PFSK-1 (cell line): ENCODE results near the gene RFNG.
A peak's percentile ranks its signal among the peaks of the same experiment; 100 is the strongest.

Experiments used
- FOXP2 ChIP-seq: optimal IDR thresholded peaks from 2 replicates; pipeline ENCODE3; 2011; ENCODE audit warnings: borderline replicate concordance, control low read depth, inconsistent platforms; ENCODE audit not compliant: insufficient read depth; ENCODE audit errors: extremely low read length, extremely low read depth
- POLR2AphosphoS5 ChIP-seq: IDR thresholded peaks from 2 replicates; pipeline ENCODE4 v1.6.1; 2012; ENCODE audit warnings: low read depth, mild to moderate bottlenecking, control low read depth, low read length, moderate library complexity
- SIN3A ChIP-seq: IDR thresholded peaks from 2 replicates; pipeline ENCODE4 v1.6.1; 2012; ENCODE audit warnings: mild to moderate bottlenecking, low read length, moderate library complexity, borderline replicate concordance; ENCODE audit not compliant: insufficient read depth
- TAF1 ChIP-seq: IDR thresholded peaks from 2 replicates; pipeline ENCODE4 v1.6.1; 2012; ENCODE audit warnings: low read length, control low read depth, borderline replicate concordance; ENCODE audit not compliant: insufficient read depth
- TF ChIP-seq, protein P1 (sequence below), 2 experiments: IDR thresholded peaks; 2 replicates each; pipeline versions ENCODE4 v1.6.1 to v1.8.0; 2011 to 2012; ENCODE audit warnings: low read depth in 2 of 2, low read length in 2 of 2, control low read depth in 1 of 2, inconsistent platforms in 1 of 2, mild to moderate bottlenecking in 1 of 2, moderate library complexity in 1 of 2; ENCODE audit not compliant: insufficient read depth in 1 of 2

RFNG gene

DNA sequence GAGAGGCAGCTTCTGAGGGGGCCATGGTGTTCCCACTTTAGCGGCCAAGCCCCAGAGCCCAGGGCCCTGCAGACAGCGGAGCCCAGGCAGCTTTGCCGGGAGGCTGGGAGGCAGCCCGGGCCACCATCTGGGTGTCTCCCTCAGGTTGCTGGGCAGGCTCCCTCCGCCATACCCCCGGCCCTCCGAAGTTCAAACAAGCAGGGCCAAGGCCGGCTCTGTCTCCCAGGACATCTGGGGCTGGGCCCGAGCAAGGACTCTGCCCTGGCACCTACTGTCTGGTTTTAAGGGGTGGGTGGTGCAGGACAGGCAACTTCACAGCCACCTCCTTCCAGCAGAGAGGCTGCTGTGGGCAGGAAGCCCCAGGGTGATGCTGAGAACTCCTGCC lies 11.4 kb upstream of the RFNG start:
- TF ChIP-seq POLR2AphosphoS5 = no peak
- TF ChIP-seq TAF1 = no peak
- TF ChIP-seq FOXP2 = no peak
- TF ChIP-seq, protein P1, sequence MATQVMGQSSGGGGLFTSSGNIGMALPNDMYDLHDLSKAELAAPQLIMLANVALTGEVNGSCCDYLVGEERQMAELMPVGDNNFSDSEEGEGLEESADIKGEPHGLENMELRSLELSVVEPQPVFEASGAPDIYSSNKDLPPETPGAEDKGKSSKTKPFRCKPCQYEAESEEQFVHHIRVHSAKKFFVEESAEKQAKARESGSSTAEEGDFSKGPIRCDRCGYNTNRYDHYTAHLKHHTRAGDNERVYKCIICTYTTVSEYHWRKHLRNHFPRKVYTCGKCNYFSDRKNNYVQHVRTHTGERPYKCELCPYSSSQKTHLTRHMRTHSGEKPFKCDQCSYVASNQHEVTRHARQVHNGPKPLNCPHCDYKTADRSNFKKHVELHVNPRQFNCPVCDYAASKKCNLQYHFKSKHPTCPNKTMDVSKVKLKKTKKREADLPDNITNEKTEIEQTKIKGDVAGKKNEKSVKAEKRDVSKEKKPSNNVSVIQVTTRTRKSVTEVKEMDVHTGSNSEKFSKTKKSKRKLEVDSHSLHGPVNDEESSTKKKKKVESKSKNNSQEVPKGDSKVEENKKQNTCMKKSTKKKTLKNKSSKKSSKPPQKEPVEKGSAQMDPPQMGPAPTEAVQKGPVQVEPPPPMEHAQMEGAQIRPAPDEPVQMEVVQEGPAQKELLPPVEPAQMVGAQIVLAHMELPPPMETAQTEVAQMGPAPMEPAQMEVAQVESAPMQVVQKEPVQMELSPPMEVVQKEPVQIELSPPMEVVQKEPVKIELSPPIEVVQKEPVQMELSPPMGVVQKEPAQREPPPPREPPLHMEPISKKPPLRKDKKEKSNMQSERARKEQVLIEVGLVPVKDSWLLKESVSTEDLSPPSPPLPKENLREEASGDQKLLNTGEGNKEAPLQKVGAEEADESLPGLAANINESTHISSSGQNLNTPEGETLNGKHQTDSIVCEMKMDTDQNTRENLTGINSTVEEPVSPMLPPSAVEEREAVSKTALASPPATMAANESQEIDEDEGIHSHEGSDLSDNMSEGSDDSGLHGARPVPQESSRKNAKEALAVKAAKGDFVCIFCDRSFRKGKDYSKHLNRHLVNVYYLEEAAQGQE (IDR thresholded peaks at IDR 0.05; ENCODE audit: insufficient read depth in 1 of 2, low read depth in 2 of 2, low read length in 2 of 2) = no peak
- no peak for TF ChIP-seq SIN3A

DNA sequence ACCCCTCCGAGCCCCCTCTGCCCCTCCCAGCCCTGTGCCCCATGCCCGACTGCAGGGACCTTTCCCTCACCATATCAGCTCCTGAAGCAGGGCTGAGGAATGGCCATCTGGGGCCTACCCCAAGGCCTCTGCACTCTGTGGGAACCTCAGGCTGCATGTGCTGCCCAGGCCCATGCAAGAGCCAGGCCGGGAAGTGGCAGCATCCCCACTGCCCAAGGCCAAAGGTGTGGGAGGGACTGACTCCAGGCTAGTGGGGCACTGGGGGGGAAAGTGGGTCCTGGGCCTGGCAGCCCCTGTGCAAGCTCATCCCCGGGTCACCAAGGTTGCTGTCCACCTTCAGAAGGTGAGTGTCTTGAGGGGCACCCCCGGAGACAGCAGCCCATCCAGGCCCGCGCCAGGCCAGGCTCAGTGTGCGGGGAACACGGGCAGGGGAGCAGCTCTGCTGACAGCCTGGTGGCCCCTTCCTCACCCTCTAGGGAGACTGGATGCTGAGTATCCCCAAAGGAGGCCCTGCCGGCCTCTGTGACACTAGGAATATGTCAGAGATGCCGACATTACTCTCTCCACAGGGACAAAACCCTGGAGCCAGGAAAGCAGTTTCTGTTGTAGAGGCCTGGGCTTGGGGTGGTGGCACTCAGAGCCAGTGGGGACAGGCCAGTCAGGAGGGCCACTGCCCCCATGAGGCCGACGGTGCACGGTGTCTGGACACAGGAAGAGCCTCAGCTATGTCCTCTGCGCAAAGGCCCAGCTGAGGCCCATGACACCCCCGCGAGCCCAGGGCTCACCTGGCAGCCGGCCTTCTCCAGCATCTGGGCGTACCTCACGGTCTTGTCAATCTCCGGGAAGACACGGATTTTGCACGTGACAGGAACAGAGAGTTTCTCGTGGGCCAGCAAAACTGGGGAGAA lies 10.7 kb upstream of the RFNG start:
- TF ChIP-seq TAF1 = no peak
- TF ChIP-seq SIN3A = no peak
- TF ChIP-seq POLR2AphosphoS5 = no peak
- no peak for TF ChIP-seq FOXP2
- TF ChIP-seq, protein P1 (IDR thresholded peaks at IDR 0.05; ENCODE audit: insufficient read depth in 1 of 2, low read depth in 2 of 2, low read length in 2 of 2) = no peak

DNA sequence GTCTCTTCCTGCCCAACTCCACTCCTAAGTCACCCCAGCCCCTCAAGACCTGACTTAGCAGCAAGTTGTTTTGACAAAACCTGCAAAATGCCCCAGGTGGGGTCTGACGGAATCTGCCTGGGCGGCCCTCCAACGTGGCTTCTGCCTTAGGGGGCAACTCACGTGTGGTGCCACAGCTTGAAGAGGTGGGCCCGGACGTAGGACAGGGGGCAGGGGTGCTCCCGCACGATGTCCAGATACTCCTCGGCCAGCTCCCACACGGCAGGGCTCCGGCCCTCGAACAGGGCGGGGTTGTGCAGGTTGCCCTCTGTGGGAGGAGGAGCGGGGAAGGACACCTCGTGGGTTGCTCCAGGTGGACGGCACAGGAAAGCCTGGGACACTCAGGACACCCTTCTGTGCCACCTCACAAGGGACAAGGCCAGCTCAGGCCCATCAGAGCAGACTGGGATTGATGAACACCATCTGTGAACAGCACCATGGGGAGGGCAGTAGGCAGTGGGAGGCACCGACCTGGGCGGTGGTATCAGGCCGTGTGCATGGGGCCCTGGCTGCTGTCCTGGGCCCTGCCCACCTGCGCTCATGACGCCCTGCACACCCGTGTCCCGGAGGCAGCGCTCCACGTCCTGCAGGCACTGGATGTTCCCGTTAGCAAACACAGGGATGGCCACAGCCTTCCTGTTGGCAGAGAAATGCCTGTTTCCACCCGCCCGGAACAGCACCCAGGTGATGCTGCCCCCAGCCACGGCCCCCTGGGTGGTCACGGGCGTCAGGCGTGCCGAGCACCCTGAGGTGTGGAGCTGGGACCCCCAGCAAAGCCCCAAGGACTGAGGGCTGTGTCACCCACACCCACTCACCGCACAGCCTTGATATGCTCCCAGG lies 9.7 kb upstream of the RFNG start:
- no peak for TF ChIP-seq SIN3A
- TF ChIP-seq POLR2AphosphoS5 = 0 out of 2 replicates have a peak, but pooled peaks have one; percentile 44

DNA sequence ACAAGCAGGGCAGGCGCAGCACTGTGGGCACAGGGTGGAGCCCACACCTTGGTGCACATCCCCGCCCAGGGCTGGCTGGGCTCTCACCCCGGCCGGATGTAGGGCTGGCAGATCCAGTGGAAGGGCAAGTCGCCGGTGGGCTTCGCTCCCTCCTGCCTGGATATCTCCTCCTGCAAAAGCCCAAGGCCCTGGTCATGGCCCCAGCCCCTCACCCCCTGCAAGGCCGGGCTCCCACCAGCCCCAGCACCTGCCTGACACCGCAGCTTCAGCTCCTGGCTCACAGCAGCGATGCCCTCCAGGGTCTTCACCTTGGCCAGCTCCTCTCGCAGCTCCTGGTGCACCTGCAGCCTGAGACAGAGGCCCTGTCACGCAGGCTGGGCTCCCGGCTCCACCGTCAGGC lies 9.0 kb upstream of the RFNG start:
- TF ChIP-seq SIN3A (no peak), FOXP2 (no peak), TAF1 (no peak), POLR2AphosphoS5 (no peak)
- TF ChIP-seq, protein P1 (IDR thresholded peaks at IDR 0.05; ENCODE audit: insufficient read depth in 1 of 2, low read depth in 2 of 2, low read length in 2 of 2) = no peak

DNA sequence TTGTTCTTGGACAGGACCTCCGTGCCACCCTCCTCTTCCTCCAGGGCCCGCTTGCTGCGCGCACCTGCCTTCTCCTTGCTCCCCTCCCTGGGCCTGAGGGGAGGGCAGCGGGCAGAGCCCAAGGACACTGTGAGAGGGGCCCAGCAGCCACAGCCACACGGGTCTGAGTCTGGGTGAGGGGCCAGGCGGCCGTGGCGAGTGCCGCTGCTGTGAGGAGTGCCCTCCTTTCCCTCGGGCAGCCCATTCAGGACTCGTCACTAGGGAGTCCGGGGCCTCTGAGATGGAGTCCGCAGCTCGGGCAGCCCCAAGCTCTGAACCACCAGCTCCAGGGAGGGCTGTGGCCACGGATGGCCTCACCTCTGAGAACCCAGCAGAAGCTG lies 8.4 kb upstream of the RFNG start:
- TF ChIP-seq, protein P1 (IDR thresholded peaks at IDR 0.05; ENCODE audit: insufficient read depth in 1 of 2, low read depth in 2 of 2, low read length in 2 of 2) = no peak
- TF ChIP-seq TAF1 = no peak
- no peak for TF ChIP-seq FOXP2
- TF ChIP-seq SIN3A = no peak
- no peak for TF ChIP-seq POLR2AphosphoS5
